T-helper 1 cell treated with Interleukin-12 subunit alpha and Interleukin-12 subunit beta and Interleukin-4 antibody, amounts not matched to agents 30 μg/mL and 1 μg/mL, for 36 hours (primary cell): Measurements from ENCODE around the gene CLCNKB.
"Not testable (repeated sequence)": the region's sequence is repeated elsewhere in the genome, so short reads cannot be mapped to it uniquely, and the experiment has no call there.

ENCODE experiments used
- H3K27ac Mint-ChIP-seq: one replicate; pipeline ENCODE4 v1.8.0; 2021; ENCODE audit warnings: mild to moderate bottlenecking, mixed read lengths
- H3K27me3 Mint-ChIP-seq: one replicate; pipeline ENCODE4 v1.8.0; 2021; ENCODE audit warnings: low read depth, mixed read lengths
- H3K36me3 Mint-ChIP-seq: one replicate; pipeline ENCODE4 v1.8.0; 2021; ENCODE audit warnings: low read depth, mixed read lengths
- H3K4me1 Mint-ChIP-seq: one replicate; pipeline ENCODE4 v1.8.0; 2021; ENCODE audit warnings: low read depth, mixed read lengths
- H3K4me3 Mint-ChIP-seq: one replicate; pipeline ENCODE4 v1.8.0; 2021; ENCODE audit warnings: mild to moderate bottlenecking, moderate library complexity, mixed read lengths
- H3K9me3 Mint-ChIP-seq: one replicate; pipeline ENCODE4 v1.8.0; 2021; ENCODE audit warnings: mixed read lengths

CLCNKB gene

DNA sequence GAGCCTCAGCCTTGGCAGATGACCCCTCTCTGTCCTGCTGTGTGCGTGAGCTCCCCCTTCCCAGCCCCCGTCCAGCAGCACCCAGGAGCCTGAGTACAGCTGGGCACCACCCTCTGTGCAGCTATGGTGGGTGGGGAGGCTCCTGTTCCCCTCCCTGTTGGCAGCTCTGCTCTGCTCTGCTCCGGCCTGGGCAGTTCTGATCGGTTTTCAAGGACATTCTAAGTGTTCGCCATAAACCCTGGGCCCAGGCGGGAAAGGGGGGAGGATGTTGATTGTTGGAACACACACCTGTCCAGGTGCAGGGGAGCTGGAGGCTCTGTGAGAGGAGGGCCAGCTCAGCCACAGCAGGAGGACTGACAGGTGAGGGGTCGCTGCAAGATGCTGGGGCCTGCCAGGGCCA lies at the start of gene CLCNKB:
CLCNKB (plus strand) TSS at position 262 of the 400 bp plus-strand sequence. CDS start 711 bp downstream, outside the sequence.
- Mint-ChIP-seq H3K27me3 (peaks cover 13% of the 10 kb centered on the region), H3K4me1 (peaks cover 2% of the 10 kb centered on the region), H3K36me3 (no peaks in the 10 kb centered on the region), H3K9me3 (no peaks in the 10 kb centered on the region), H3K4me3 (no peak within 1 kb of the TSS), H3K27ac (no peak within 1 kb of the TSS)

DNA sequence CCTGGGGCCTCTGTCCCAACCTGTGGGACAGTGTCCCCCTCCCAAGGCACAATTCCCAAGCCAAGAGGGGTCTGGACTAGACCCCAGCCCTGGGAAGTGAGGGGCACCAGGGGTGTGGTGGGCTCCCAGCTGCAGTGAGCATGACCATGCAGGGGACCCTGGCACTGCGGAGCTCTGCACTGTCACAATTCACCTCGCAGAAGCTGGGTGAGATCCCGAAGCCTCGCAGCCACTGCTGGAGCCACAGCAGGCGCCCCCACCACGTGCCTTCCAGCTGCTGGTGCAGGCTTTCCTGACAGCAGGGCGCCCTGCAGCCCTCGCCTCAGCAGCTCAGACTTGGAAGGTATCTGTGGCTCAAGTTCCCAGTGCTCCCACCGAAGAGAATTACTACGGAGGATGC lies 49.5 kb upstream of the CLCNKB start:
- Mint-ChIP-seq H3K4me3 (no peak overlapping the region), H3K4me1 (no peaks in the 10 kb centered on the region), H3K9me3 (no peaks in the 10 kb centered on the region), H3K27ac (no peak overlapping the region), H3K36me3 (no peaks in the 10 kb centered on the region), H3K27me3 (peaks cover 3% of the 10 kb centered on the region)

DNA sequence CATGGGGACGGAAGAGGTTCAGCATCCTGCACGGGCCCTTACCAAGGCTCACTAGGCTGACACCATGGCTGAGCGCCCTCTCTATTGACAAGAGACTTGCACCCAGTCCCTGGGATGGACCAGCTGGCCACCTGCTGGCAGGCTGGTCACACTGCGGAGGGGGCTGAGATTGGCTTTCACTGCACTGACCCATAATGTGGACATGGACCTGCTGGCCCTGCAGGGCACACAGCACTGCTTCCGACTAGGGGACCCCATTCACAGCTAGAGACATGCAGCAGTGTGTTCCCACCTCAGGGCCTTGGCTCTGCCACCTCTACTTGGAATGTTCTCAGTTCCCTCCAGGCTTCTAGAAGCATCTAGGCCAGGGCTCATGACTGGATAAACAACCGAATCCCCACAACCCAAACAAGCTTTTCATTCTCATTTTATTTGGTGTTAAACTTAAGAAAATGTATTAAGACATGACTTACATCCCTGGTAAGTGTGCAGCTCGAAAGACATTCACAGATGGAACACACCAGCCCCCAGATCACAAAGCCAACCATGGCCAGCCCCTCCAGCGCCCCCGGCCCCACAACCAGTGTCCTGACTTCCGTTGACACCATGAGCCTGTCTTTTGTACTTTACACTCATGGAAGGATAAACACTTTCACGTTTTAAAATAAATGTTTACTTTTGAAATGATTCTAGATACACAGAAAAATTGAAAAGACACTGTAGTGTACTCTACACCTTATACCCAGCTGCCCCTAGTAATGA lies 48.8 kb upstream of the CLCNKB start:
- Mint-ChIP-seq H3K36me3 (no peaks in the 10 kb centered on the region), H3K4me1 (no peaks in the 10 kb centered on the region), H3K9me3 (no peaks in the 10 kb centered on the region), H3K27ac (no peak overlapping the region), H3K4me3 (no peak overlapping the region), H3K27me3 (peaks cover 3% of the 10 kb centered on the region)

GRCh38 chr1:15997076-15997585 lies 46.5 kb upstream of the CLCNKB start:
- Mint-ChIP-seq H3K4me1 (no peaks in the 10 kb centered on the region), H3K27me3 (peaks cover 3% of the 10 kb centered on the region), H3K4me3 (no peak overlapping the region), H3K27ac (no peak overlapping the region), H3K9me3 (no peaks in the 10 kb centered on the region), H3K36me3 (no peaks in the 10 kb centered on the region)

DNA sequence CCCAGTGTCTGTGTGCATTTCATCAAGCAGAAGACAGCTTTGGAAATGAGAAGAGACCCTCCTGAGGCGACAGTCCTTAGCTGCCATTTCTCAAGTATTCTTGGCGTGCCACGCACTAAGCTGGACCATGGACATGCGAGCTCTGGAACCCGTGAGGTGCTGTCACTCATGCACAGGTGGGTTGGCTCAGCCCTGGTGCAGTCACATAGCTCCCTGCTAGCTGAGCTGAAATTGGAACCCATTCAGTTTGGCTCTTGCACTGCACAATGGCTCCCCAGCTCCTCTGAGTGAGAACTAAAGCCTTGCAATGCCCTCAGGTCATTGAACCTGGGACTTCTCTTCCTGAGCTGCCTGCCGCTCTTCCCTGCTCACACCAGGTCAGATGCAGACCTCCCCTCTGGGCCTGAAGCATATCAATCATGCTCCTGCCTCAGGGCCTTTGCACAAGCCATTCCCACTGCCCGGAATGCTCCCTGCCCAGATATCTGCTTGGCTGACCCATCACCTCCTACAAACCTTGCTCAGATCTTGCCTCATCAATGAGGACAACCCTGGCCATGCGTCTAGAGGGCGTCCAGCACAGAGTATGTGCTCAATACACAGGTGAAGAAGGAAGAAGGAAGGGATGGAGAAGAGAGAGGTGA lies 45.8 kb upstream of the CLCNKB start:
- H3K27ac Mint-ChIP-seq = no peak overlapping the region
- no peaks in the 10 kb centered on the region for H3K36me3 Mint-ChIP-seq
- H3K27me3 Mint-ChIP-seq = peaks cover 3% of the 10 kb centered on the region
- H3K9me3 Mint-ChIP-seq = no peaks in the 10 kb centered on the region
- no peaks in the 10 kb centered on the region for H3K4me1 Mint-ChIP-seq
- H3K4me3 Mint-ChIP-seq = no peak overlapping the region

- no peak overlapping the region for H3K27ac Mint-ChIP-seq
- H3K36me3 Mint-ChIP-seq = no peaks in the 10 kb centered on the region
- H3K27me3 Mint-ChIP-seq = peaks cover 3% of the 10 kb centered on the region
- no peaks in the 10 kb centered on the region for H3K4me1 Mint-ChIP-seq
- H3K9me3 Mint-ChIP-seq = no peaks in the 10 kb centered on the region
- no peak overlapping the region for H3K4me3 Mint-ChIP-seq
These were observed 44.7 kb upstream of the CLCNKB start for GRCh38 chr1:15998929-15999328.

DNA sequence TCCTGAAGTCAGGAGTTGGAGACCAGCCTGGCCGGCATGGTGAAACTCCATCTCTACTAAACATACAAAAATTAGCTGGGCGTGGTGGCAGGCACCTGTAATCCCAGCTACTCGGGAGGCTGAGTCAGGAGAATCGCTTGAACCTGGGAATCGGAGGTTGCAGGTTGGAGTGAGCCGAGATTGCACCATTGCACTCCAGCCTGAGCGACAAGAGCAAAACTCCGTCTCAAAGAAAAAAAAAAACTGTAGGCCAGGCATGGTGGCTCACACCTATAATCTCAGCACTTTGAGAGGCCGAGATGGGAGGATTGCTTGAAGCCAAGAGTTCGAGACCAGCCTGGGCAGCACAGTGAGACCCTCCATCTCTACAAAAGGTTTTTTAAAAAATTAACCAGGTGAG lies 42.3 kb upstream of the CLCNKB start:
- H3K27me3 Mint-ChIP-seq, H3K36me3 Mint-ChIP-seq, H3K9me3 Mint-ChIP-seq, H3K27ac Mint-ChIP-seq, H3K4me3 Mint-ChIP-seq, H3K4me1 Mint-ChIP-seq: not testable (repeated sequence)

- Mint-ChIP-seq H3K27me3 (no peaks in the 10 kb centered on the region), H3K4me1 (peaks cover 12% of the 10 kb centered on the region), H3K4me3 (no peak overlapping the region), H3K9me3 (no peaks in the 10 kb centered on the region), H3K27ac (no peak overlapping the region), H3K36me3 (no peaks in the 10 kb centered on the region)
These were observed 38.0 kb upstream of the CLCNKB start for GRCh38 chr1:16005597-16005996.

- Mint-ChIP-seq H3K9me3 (no peaks in the 10 kb centered on the region), H3K4me1 (peaks cover 12% of the 10 kb centered on the region), H3K27me3 (no peaks in the 10 kb centered on the region), H3K27ac (no peak overlapping the region), H3K36me3 (no peaks in the 10 kb centered on the region), H3K4me3 (no peak overlapping the region)
These were observed 37.6 kb upstream of the CLCNKB start for GRCh38 chr1:16006010-16006409.

- Mint-ChIP-seq H3K27ac (no peak overlapping the region), H3K9me3 (no peaks in the 10 kb centered on the region), H3K4me3 (no peak overlapping the region), H3K36me3 (no peaks in the 10 kb centered on the region), H3K4me1 (peaks cover 12% of the 10 kb centered on the region), H3K27me3 (no peaks in the 10 kb centered on the region)
These were observed 36.8 kb upstream of the CLCNKB start for GRCh38 chr1:16006552-16007485.

DNA sequence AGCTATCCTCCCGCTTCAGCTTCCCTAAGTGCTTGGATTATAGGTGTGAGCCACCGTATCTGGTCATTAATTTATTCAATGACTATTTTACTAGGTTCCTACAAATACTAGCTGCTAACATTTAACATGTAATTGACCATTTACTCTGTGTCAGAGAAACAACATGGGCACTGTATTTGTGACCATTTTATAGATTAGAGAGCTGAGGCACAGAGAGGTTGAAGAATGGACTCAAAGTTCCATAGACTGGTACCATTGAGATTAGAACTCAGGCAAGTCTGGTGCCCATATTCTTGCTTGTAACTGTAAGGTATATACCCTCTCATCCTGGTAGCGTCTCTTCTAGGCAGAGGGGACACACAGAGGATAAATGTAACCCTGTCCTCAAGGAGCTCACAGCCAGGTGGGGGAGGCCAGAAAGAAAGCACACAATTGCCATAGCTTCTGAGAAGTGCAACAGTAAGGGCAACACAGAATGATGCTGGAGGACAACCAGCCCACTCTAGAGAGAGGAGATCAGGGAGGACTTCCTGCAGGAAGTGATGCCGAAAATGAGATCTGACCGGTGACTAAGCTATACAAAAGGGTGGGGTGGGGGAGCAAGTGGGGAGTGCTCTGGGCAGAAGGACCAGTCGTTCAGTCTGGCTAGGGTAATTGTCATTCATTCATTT lies 35.8 kb upstream of the CLCNKB start:
- Mint-ChIP-seq H3K27ac (no peak overlapping the region), H3K4me1 (peaks cover 14% of the 10 kb centered on the region), H3K27me3 (peaks cover 7% of the 10 kb centered on the region), H3K36me3 (no peaks in the 10 kb centered on the region), H3K9me3 (no peaks in the 10 kb centered on the region), H3K4me3 (no peak overlapping the region)

DNA sequence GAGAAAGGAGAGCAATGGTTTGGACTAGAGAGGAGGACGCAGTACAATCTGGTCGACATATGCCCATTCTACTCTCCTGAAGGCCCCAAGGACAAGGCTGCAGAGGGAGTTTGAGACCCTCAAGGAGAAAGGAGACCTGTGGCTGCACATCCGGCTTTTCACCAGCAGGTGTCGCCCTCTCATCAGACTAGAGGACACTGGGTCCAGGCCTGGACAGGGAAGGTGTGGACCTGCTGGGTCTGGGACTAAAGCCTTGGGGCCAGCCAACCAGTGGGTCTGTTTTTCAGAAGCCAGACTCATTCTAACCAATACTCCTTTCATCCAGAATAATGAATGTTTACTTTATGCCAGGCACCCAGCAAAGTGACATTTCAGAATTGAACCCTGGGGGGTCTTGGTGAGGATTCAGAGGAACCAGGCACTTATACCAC lies 34.5 kb upstream of the CLCNKB start:
- Mint-ChIP-seq H3K9me3 (no peaks in the 10 kb centered on the region), H3K4me1 (peaks cover 14% of the 10 kb centered on the region), H3K27ac (no peak overlapping the region), H3K36me3 (no peaks in the 10 kb centered on the region), H3K27me3 (peaks cover 7% of the 10 kb centered on the region), H3K4me3 (no peak overlapping the region)

DNA sequence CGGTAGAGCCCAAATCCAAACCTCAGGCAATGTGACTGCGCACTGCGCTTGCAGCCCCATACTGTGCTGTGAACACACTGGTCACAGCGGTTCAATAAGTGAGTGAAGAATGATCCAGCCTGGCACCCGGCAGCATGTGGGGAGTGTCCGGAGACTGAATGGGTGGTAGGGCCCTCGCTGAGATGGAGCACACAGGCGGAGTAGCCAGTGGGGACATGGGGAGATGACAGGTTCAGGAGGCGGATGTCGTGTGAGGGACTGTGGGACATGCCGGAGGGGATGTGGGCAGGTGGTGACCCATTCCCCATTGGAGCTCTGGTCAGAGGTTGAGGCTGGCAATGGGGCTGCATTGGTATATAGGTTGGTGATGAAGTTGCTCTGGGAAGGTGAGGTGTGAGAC lies 33.9 kb upstream of the CLCNKB start:
- Mint-ChIP-seq H3K36me3 (no peaks in the 10 kb centered on the region), H3K9me3 (no peaks in the 10 kb centered on the region), H3K27me3 (peaks cover 9% of the 10 kb centered on the region), H3K27ac (no peak overlapping the region), H3K4me1 (peaks cover 14% of the 10 kb centered on the region), H3K4me3 (no peak overlapping the region)

DNA sequence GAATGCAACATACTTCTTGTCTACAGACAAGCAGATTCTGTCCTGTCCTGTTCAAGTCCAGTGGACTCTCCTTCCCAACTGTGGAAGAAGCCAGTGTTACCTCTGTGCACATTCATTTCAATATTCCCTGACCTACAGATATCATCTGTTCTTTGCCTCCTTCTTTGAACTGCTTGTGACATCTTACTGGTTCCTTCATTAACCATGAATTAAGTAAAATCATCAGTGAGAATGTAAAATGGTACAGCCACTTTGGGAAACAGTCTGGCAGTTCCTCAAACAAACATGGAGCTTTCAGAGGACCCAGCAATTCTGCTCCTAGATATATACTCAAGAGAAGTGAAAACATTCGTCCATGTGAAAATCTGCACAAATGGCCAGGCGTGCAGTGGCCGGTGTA lies 32.7 kb upstream of the CLCNKB start:
- peaks cover 14% of the 10 kb centered on the region for H3K4me1 Mint-ChIP-seq
- no peak overlapping the region for H3K4me3 Mint-ChIP-seq
- H3K27ac Mint-ChIP-seq = no peak overlapping the region
- peaks cover 10% of the 10 kb centered on the region for H3K27me3 Mint-ChIP-seq
- H3K9me3 Mint-ChIP-seq = no peaks in the 10 kb centered on the region
- no peaks in the 10 kb centered on the region for H3K36me3 Mint-ChIP-seq
